Measurements from ENCODE around the gene ATP2C2. TPM values are rescaled to one million over a fixed set of nuclear protein-coding genes. Genes with fewer than 3 reads are reported as not detected.
A peak's percentile ranks its signal among the peaks of the same experiment; 100 is the strongest.
"Not testable (repeated sequence)": the region's sequence is repeated elsewhere in the genome, so short reads cannot be mapped to it uniquely, and the experiment has no call there.

Gene ATP2C2
- total RNA-seq, 1 donor from 2014 or later, result not detected

DNA sequence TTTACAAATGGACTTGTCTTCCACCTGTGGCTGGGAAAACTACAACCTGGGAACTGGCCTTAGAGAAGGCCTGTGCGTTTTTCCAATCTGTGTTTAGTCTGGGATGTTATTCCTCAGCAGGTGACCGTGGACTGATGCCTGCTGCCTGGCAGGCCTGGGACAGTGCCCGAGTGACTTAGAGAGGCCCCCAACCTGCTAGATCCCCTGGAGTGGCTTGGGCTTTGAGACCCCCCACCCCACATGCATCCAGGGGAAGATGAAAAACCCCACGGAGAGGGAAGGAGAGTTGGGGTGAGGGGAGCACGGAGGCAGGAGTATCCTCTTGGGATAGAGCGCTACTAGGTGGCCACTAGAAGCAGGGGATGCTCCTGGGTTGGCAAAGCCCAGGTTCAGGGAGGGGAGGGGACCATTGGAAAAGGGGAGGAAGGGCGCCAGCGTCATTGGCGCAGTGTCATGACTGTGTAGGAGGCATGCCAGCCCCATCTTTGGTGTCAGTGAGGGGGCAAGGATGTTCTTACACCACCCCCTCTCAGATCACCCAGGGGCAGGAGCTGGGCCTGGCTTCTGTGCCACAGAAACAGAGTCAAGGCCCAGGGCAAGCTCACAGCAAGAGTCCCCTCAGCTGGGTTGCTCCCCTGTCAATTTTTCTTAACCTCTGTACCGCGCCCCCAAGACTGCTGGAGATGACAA is 82.0 kb downstream of the ATP2C2 start:
- DNase-seq (ENCODE audit: low spot score), result no peak
- peaks cover 11% of the 10 kb centered on the region for H3K4me1 Mint-ChIP-seq

DNA sequence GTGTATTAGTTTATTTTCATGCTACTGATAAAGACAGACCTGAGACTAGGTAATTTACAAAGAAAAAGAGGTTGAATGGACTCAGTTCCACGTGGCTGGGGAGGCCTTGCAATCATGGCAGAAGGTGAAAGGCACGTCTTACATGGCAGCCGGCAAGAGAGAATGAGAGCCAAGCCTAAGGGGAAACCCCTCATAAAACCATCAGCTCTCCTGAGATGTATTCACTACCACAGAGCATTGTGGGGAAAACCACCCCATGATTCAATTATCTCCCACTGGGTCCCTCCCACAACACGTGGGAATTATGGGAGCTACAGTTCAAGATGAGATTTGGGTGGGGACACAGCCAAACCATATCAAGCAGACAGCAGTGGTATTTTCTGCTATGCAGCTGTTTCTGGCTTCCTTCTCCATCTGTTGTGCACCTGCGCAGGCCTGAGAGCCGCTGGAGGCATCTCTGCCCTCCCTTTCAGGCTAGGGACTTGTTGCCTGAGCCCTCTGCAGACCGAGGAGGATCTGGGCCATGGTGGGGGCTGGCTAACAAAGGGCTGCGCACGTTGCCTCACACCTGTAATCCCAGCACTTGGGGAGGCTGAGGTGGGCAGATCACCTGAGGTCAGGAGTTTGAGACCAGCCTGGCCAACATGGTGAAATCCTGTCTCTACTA is 82.8 kb downstream of the ATP2C2 start:
- not testable (repeated sequence) for H3K36me3 Mint-ChIP-seq; H3K27ac ChIP-seq; H3K4me3 ChIP-seq; H3K4me1 ChIP-seq; H3K9ac ChIP-seq; H3K4me3 Mint-ChIP-seq; H3K9me3 ChIP-seq (ENCODE audit: low read depth); H3K9me3 Mint-ChIP-seq; H3F3A ChIP-seq (ENCODE audit: low read depth); H3K27me3 Mint-ChIP-seq (ENCODE audit: insufficient read depth, low read depth); H3K4me2 ChIP-seq; H3K27me3 ChIP-seq; H4K20me1 ChIP-seq (ENCODE audit: low read depth); H2AFZ ChIP-seq (replicated peaks); DNase-seq (ENCODE audit: low spot score); H3K36me3 ChIP-seq; H3K79me2 ChIP-seq (ENCODE audit: low read depth)
- H3K27ac Mint-ChIP-seq, result peak overlapping the region; percentile 82
- peaks cover 11% of the 10 kb centered on the region for H3K4me1 Mint-ChIP-seq

More for the DNA sequence above, 82.0 kb downstream of the ATP2C2 start:
- Histone ChIP-seq H3K27me3 (no peaks in the 10 kb centered on the region), H3F3A (ENCODE audit: low read depth) (no peaks in the 10 kb centered on the region), H4K20me1 (ENCODE audit: low read depth) (no peaks in the 10 kb centered on the region), H3K9ac (no peak overlapping the region), H3K79me2 (ENCODE audit: low read depth) (no peaks in the 10 kb centered on the region), H2AFZ (replicated peaks) (no peak overlapping the region), H3K27ac (no peak overlapping the region), H3K36me3 (no peaks in the 10 kb centered on the region), H3K4me1 (no peaks in the 10 kb centered on the region), H3K4me2 (no peak overlapping the region), H3K9me3 (ENCODE audit: low read depth) (no peaks in the 10 kb centered on the region), H3K4me3 (no peak overlapping the region)
- Mint-ChIP-seq H3K27ac (peak overlapping the region; percentile 82), H3K9me3 (peaks cover 2% of the 10 kb centered on the region), H3K27me3 (ENCODE audit: insufficient read depth, low read depth) (peaks cover 2% of the 10 kb centered on the region), H3K4me3 (no peak overlapping the region), H3K36me3 (no peaks in the 10 kb centered on the region)
- TF ChIP-seq EZH2phosphoT487 (IDR thresholded peaks at IDR 0.05), result no peak
- TF ChIP-seq, protein P1, sequence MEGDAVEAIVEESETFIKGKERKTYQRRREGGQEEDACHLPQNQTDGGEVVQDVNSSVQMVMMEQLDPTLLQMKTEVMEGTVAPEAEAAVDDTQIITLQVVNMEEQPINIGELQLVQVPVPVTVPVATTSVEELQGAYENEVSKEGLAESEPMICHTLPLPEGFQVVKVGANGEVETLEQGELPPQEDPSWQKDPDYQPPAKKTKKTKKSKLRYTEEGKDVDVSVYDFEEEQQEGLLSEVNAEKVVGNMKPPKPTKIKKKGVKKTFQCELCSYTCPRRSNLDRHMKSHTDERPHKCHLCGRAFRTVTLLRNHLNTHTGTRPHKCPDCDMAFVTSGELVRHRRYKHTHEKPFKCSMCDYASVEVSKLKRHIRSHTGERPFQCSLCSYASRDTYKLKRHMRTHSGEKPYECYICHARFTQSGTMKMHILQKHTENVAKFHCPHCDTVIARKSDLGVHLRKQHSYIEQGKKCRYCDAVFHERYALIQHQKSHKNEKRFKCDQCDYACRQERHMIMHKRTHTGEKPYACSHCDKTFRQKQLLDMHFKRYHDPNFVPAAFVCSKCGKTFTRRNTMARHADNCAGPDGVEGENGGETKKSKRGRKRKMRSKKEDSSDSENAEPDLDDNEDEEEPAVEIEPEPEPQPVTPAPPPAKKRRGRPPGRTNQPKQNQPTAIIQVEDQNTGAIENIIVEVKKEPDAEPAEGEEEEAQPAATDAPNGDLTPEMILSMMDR (IDR thresholded peaks at IDR 0.05), result no peak
- no peak for TF ChIP-seq EZH2 (IDR thresholded peaks at IDR 0.05)

DNA sequence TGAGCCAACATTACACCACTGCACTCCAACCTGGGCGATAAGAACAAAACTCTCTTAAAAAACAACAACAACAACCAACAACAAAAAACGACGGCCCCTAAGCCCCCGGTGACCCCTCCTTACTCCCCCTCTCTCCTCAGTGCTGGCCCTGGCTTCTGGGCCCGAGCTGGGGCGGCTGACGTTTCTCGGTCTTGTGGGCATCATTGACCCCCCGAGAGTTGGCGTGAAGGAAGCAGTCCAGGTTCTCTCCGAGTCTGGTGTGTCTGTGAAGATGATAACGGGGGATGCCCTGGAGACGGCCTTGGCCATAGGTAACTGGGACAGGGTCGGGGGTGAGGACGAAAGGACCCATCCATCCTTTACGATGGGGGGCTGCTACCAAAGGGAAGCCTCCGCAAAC is 83.4 kb downstream of the ATP2C2 start:
- peaks cover 2% of the 10 kb centered on the region for H3K27me3 Mint-ChIP-seq (ENCODE audit: insufficient read depth, low read depth)
- TF ChIP-seq EZH2phosphoT487 (IDR thresholded peaks at IDR 0.05) (no peak), EZH2 (IDR thresholded peaks at IDR 0.05) (no peak)
- TF ChIP-seq, protein P1 (IDR thresholded peaks at IDR 0.05), result no peak
- no peak overlapping the region for H3K27ac Mint-ChIP-seq

More for the DNA sequence above, 83.4 kb downstream of the ATP2C2 start:
- H3F3A ChIP-seq (ENCODE audit: low read depth), result no peaks in the 10 kb centered on the region
- no peaks in the 10 kb centered on the region for H3K4me1 ChIP-seq
- peaks cover 2% of the 10 kb centered on the region for H3K9me3 Mint-ChIP-seq
- no peaks in the 10 kb centered on the region for H3K79me2 ChIP-seq (ENCODE audit: low read depth)
- no peaks in the 10 kb centered on the region for H4K20me1 ChIP-seq (ENCODE audit: low read depth)
- no peak overlapping the region for H2AFZ ChIP-seq (replicated peaks)
- H3K4me2 ChIP-seq, result no peak overlapping the region
- H3K9me3 ChIP-seq (ENCODE audit: low read depth), result no peaks in the 10 kb centered on the region
- peaks cover 9% of the 10 kb centered on the region for H3K4me1 Mint-ChIP-seq
- no peak for DNase-seq (ENCODE audit: low spot score)
- H3K4me3 Mint-ChIP-seq, result no peak overlapping the region
- no peak overlapping the region for H3K9ac ChIP-seq
- no peak overlapping the region for H3K4me3 ChIP-seq
- H3K36me3 ChIP-seq, result no peaks in the 10 kb centered on the region
- H3K27me3 ChIP-seq, result no peaks in the 10 kb centered on the region
- no peaks in the 10 kb centered on the region for H3K36me3 Mint-ChIP-seq
- H3K27ac ChIP-seq, result no peak overlapping the region

All from neural progenitor cell (in vitro differentiated cells).